Stimulated activated CD8-positive, alpha-beta memory T cell treated with anti-CD3 and anti-CD28 coated beads, Interleukin-7, amount 100 ng/mL, for 1 hour (primary cell): ENCODE data around the gene CFAP99.
A peak's percentile ranks its signal among the peaks of the same experiment; 100 is the strongest.

Source experiments
- DNase-seq, 2 donors: peaks; one replicate each; pipeline ENCODE4 v3.0.0-alpha.2; 2020; ENCODE audit warnings: low read depth in 2 of 2

The CFAP99 gene

DNA sequence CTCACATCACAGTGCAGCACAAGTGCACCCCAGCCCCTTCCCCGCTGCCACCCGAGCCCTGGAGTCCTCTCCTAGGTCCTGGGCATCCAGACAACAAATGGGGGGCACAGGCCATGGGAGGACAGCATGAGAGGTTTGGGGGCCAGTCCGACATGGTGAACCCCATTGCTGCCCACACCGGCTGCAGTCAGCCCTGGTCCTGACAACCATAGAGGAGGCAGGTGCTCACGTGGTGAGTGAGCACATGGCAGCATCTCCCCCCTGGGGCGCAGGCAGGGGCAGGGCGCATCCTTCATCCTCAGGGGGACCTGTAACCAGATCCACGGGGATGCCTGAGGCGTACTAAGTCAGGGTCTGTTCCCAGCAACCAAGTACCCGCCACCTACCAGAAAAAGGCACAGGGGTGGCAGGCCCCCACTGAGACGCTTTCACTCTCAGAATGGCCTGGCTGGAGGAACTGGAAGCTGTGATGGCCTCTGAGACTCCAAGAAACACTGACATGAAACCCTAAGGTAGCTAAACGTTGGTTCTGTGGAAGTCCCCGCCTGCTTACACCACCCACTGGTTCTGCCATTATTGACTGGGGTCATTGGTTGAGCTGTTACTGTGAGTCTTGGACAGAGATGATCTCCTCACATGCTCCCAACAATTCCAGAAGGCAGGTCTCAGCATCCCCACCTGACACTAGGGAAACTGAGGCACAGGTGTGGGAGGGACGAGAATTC lies 6.8 kb upstream of the CFAP99 start:
- no peak for DNase-seq

DNA sequence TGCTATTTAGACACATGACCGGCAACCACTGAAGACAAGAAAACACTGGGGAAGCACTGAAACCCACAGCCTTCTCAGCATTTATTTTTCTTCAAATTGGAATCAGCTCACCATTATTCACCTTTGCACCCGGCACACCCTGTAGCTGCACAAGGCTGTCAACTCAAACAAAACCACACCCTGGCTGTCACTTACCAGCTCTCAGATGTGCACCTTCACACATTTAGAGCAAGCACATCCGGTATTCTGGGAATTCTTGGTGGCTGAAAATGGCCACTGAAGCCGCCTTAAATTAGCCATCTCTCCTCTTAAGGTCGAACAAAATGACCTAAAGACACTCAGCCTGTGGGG lies 6.2 kb upstream of the CFAP99 start:
- DNase-seq: peak; percentile 25 to 33

DNA sequence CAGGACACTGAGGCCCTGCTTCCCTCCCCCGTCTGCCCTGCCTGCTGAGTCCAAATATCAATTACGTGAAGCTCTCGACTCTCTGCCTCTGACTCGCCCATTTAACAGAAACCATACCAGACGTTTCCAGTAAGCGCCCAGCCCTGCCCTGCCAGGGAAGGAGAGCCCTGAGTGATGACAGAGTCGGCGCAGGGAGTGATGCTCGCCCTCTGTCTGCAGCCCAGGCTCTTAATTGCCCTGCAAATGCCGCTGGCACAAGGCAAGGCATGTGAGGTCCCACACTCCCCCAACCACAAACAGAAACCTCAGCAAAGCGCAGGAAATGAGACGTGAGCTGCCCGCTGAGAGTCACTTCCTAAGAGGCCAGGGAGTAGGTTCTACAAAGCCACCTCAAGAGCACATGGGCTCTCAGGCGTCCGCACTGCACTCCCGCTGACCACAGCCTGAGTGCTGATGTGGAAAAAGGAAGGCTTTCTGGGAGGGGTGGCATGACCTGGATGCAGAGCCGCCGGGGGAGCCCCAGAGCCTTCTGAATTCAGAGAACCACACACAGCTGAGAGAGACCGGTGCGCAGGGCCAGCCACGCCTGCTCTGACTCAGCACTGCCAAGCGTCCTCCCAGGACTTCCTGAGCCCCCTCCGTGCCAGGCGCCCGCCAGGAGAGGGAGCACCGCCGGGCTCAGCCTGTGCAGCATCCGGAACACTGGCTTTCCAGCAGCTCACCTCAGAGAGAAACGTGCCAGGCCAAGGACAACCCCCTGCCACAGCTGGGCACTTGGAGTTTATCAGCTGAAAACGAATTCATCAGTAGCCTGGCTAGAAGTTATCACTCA lies 5.7 kb upstream of the CFAP99 start:
- peak; percentile 75 to 78 for DNase-seq

DNA sequence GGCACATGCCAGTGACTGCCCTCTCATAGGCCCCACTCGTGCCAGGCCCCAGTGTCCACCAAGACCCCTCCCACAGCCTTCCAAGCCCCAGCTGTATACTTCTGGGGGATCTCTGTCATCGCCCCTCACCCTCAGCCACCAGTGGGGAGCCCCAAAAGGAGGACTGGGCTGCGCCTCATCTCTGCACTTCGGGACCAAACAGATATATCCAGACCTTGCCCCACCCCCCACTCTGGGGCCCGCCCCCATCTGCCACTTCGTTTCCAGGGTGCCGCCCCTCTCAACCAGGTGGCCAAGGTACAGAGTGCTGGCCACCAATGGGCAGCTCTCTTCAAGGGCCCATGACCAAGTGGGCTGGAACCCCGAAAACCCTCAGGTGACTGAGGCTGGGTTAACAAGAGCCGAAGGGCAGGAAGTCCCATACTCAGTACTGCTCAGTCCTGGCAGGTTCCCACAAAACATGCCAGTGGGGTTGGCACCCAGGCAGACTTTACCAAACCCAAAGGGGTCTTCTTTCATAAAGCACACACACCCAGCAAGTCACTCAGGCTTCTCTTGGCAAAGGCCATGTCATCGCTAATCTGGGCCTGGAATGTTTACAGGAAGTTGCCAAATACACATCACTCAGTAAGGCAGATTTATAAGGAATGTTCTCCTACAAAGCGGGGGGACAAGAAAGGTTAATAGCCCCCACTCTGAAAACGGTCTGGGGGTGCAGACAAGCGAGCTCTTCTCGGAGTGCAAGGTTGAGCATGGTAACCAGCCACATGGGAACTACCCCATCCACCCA lies 4.7 kb upstream of the CFAP99 start:
- DNase-seq: no peak

DNA sequence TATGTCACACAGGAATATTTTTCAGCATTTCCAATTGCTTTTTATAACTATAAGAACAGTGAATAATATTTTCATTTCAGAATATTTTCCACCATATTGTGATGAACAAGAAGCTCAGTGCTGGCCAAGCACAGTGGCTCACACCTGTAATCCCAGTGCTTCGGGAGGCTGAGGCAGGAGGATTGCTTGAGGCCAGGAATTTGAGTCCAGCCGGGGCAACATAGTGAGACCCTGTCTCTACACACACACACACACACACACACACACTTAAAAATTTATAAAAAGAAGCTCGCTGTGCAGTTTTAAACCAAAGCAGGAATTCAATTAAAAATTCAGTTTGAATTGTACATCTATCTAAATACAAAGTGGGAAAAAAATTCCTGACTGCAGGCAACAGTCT lies 3.5 kb upstream of the CFAP99 start:
- no peak for DNase-seq

DNA sequence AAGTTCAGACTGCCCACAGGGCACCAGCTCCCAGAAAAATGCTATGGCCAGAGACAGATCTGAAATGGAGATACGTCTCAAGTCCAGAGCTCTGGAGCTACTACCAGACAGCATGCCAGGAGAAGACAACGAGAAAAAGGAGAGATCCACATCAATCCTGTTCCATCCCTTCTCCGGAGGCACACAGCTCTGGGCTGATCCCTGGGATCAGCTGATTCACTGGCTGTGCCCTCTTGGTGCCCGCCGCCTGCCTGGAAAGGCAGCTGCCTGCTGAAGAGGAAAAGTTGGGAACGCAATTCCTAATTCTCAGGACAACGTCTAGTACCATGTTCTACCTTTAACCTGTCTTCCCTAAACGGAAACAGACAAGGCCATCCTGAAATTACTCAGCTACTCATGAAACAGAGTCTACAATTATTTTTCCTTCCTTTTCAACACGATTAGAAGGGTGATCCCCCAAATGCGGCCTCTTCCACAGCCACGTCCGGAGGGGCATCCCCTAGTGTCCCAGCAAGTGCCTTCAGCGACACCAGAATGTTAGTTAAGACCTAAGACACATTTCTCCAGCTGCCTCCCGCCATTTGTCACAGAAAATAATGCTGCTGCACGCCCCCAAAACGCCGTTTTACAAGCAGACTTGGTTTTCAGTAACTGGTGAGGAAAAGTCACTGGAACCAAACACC lies 2.7 kb upstream of the CFAP99 start:
- DNase-seq: no peak

DNA sequence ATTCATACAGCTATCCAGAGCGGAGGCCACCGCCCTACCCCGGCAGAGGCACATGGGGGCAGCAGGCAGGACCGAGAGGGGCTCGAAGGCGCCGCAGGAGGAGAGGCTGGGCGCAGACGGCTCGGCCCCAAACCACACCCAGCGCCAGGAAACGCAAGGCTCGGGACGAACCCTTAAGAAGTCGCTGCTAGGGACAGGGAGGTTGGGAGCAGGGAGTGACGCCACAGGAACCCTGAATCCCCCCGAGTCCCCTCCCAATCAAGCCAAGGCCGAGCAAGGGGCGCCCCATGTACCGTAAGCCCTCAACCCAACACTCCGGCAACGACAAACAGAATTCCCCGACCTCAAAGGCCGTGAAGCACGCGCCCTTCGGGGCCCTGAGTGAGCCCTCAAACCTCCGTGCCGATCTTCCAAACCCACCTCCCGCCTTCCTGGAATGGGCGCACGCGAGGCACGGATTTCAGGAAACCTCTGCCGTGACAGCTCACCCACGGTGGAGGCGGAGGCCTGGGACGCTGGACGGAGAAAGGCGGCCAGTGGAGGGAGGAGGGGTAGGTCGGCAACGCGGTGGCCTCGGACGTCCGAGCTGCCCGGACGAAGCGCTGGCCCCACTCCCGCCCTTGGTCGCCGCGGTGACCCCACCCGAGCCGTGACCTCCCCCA lies 2.1 kb upstream of the CFAP99 start:
- no peak for DNase-seq

DNA sequence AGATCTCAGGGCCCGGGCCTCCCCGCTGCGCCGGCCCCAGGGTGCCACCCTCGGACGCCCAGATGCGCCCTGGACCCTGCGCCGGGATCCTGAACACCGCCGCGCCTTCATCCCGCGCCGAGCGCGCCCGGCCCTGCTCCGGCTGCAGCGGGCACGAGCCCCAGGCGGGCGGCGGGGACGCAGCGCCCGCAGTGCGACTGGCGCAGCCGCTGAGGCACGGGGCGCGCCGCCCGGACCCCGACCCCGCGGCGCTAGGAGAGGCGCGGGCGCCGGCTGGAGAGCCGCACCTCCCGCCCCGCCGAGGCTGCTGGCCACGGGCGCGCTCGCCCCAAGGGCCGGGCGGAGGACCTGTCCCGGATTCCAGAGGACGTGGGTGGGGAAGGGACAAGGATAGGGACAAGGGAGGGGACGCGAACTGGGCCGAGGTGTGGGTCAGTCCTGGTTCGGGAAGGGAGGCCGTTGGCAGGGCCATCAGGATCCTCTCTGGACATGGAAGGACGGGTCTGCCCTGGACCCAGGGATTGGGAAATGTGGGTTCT lies 1.5 kb upstream of the CFAP99 start:
- no peak for DNase-seq

DNA sequence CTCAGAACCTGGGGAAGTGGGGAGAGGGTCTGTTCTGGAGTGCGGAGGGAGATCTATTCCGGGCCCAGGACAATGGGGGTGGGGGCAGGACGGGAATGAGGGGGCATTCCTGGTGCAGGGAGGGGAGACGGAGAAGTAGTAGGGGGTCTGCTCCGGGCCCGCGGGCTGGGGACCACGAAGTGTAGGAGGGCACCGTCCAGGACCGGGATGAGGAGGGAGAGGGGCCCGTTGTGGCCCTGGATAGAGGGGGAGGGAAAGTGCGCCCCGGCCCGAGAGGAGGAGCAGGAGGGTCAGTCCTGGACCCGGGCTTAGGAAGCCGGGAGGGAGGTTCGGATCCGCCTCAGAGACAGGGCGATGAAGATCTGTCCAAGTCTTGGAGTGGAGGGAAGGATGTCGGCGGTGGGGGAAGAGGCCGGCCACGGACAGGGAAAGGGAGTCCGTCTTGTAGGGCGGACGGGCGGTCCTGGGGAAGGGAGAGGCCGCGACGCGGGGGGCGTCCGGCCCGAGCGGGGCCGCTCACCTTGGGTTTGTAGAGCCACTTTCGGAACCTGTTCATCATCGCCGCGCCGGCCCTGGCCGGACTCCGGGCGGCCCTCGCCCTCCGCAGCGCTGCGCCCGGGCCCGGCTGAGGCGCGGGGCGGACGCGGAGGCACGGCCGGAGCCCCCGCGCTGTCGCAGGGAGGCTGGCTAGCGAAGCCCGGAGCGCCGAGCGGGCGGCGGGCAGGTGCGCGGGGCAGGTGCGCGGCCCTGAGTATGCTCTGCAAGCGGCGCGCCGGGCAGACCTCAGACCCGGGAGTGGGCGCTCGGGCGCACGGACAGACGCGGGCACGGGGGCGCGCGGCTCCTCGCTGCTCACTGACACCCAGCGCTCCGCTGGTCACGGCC lies 748 bp upstream of the CFAP99 start, which contains the start of gene ZFYVE28:
TSS of gene ZFYVE28 (minus strand) at position 881 of the 885 bp plus-strand sequence. CDS start at position 559, 322 bp downstream.
- DNase-seq: no peak

DNA sequence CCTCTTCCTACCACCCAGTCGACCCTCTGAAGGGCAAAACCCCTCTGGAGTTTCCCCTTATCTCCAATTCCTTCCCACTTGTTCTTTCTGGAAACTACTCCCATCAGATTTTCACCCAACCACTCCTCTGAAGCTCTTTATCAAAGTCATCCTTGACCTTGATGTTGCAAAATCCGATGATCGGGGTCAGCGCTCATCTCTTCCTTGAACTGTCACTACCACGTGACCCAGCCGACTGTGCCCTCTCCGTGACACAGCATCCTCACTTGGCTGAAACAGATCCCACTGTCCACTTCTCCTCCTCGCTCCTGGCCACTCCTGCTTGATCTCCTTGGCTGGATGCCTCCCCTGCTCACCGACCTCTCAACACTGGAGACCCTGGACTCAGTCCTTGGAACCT lies 1.1 kb downstream of the CFAP99 start:
- DNase-seq: no peak

DNA sequence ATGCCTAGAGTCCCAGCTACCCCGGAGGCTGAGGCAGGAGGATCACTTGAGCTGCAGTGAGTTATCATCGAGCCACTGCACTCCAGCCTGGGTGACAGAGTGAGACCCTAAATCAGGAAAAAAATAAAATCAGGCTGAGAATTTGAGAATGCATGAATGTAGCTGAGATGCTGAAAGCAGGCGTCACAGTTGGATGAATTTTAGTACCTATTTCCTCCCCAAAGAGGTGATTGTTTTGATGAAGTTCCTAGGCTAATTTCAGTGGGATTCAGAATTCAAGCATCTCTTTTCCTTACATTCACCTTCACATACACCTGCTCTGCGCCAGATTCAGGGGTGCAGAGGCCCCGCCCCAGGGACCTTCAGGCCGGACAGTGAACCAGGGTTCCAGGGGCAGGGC lies 3.2 kb downstream of the CFAP99 start:
- DNase-seq: no peak

DNA sequence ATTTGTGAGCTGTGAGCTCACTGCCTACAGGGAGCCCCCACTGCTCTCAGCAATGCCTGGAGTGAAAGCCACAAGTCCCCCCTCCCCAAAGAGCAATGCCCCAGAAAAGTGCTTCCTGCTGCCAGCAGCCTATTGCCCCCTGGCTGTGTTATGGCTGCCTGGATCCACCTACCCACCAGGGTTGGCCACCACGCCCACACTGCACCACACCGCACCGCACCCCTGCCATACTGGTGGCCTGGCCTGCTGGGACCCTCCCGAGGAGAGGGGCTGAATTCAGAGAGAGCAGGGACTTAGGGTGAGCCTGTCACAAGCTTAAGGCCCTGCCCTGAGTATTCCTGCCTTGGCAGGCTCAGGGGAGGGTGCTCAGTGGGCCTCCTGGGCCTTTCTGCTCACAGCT lies 4.3 kb downstream of the CFAP99 start:
- DNase-seq: no peak

DNA sequence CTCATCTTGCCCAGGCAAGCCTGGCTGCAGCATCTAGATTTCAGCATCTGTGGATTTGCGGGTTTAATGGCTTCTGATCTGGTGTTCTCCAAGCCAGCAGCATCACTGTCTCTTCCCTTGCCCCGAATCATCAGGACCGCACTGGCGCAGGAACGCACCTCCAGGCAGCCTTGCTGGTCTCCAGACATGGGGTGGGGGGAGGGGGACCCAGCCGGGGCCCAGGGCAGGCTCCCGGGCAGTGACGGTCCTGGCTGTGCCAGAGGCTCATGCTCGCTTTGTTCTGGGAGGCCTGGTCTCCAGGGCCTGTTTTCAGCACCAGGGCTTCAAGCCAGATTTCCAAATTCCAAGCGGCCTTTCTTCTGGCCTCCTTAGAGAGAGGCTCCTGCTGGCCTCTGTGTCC lies 4.9 kb downstream of the CFAP99 start:
- no peak for DNase-seq

DNA sequence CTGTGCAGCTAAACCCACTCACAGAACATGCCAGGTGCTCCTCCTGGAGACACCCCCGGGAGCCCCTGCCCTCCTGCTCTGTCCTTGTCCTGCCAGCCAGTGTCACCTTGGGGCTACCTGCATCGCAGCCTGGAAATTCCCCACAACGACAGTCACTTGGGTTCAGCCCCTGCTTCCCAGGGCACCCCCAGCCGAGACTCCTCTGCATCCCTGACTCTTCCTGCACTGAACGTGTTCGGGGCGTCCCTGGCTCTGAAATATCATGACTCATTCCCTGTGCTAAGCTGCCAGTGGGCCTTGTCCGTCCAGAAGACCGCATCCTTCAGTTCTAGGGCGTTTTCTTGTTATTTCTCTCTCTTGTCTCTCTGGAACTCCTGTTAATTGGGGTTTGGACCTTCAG lies 5.8 kb downstream of the CFAP99 start:
- no peak for DNase-seq

DNA sequence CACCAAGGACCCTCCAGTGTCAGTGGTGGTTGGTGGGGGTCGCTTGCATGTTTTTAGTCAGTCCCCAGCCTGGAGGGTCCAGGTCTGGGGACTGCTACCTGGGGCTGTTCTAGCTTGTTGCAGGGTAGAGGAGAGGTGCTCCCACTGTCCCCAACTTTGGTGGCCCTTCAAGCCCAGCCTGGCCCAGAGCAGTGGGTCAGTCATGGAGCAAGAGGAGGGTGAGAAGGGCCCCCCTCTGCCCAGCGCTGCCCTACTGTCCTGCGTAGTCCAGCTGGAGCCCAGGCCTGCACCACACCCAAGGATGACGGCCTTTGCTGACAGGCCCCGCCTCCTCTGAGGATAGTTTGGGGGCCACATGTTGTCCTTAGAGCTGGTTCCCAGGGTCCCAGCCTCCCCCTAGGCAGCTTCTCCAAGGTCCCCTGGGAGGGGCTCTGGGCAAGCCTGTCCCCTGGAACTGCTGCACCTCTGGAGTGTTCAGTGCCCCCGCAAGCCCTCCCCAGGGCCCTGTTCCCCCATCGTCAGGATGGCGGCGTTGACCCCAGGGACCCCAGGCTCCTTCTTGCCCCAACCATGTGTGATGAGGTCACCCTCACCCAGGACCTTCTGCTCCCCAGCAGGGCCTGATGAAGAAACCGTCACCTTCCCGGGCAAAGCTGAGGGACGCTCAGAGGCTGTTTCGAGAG lies 6.8 kb downstream of the CFAP99 start:
- no peak for DNase-seq

DNA sequence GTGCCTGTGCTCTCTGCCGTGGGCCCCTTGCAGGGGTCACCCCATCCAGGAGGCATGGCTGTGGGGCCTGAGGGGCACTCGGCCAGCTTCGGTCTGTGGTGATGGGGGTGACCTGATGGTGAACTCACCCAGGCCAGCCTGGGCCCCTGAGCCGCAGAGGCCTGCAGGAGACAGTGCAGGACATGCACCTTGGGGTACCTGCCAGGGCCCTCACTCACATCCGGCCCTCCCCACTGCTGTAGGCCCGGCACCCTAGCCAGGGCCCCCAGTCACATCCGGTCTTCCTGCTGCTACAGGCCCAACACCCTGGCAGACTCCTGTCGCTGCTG lies 7.3 kb downstream of the CFAP99 start:
- DNase-seq: no peak

DNA sequence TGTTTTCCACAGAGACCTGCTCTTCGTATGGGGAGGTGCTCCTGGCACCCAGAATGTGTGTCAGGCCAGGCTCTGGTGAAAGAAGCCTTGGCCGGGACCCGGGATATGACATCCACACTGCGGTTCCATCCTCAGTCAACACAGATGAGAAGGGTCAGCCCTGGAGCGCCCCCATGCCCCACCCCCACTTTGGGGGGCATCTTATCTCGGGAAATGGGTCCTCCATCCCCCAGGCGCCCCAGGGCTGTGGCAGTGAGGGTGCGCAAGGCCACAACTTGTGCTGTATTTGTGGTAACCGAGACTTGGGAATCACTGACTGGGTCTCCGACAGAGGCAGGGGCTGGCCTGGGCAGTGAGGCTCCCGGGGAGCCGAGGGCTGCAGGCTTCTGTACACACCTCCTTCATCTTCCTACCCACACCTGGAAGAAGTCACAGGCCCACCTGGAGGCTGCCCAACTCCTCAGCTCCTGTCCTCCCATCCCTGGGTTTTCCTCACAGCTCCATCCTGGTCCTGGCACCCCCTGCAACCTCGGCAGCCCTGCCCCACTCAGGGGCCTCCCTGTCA lies 8.0 kb downstream of the CFAP99 start:
- no peak for DNase-seq

DNA sequence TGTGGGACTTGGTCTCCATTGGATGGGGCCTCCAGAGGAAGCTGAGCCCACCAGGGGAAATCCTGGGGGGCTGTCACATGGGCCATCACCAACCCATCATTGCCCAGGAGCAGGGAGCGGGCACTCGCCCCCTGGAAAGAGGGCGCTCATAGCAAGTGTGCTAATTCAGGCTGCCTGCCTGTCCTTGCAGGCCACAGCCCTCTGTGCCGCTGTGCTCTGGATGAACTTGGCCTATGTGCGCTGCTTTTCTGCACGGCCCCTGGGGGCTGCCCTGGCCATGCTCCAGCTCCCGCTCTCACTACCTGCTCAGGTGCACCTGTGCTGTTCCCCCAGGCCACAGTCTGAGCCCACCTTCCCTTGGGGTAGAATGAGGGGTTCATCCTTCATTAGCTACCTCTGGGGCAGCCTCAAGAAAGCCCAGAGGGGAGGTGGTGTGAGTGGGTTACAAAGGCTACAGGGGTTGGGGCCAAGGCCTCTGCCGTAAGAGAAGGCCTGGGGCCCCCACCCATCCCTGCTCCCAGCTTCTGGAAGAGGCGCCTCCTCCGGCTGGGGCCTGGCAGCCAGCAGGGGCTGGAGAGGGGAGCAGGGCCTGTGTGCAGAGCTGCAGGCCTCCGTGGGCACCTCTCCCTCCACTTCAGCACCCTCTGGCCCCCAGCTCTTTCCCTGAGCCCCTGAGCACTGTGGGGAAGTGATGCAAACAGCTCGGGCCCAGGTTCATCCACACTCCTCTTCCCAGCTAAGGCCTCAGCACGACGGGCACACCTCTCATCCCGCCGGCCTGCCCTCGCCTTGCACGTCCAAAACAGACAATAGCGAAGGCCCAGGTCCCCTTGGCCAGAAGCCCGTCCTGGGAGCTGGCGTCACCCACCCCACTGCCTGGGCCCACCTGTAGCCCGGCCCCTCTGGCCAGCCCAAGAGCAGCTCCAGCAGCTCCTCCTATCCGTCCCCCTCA lies 8.9 kb downstream of the CFAP99 start:
- no peak for DNase-seq
